Measurements from ENCODE around the gene PARD3B. TPM values are rescaled to one million over a fixed set of nuclear protein-coding genes. Genes with fewer than 3 reads are reported as not detected.

PARD3B gene
- total RNA-seq, 1 experiment from 2014 or later = 3.9 TPM

GRCh38 chr2:205274801-205275200 is 729.5 kb downstream of the PARD3B start:
- DNase-seq (no peak), ATAC-seq (no peak)
- no peak for TF ChIP-seq EZH2phosphoT487 (IDR thresholded peaks at IDR 0.05; ENCODE audit: borderline replicate concordance, low read length)
- TF ChIP-seq CTCF (conservative IDR thresholded peaks at IDR 0.05; ENCODE audit: low read depth, low read length) = no peak
- POLR2A ChIA-PET (ENCODE audit: unreplicated experiment) = no interaction called here
- Histone ChIP-seq H3K9me2 (replicated peaks; ENCODE audit: low read length) (no peaks in the 10 kb centered on the region), H3K4me3 (ENCODE audit: low read length) (no peak overlapping the region), H3K4me1 (ENCODE audit: insufficient read depth, low read length) (peaks cover 9% of the 10 kb centered on the region; the same call in 1 of the 2 replicates), H3F3A (ENCODE audit: low read length, unreplicated experiment) (no peaks in the 10 kb centered on the region), H3K27me3 (ENCODE audit: low read length) (no peaks in the 10 kb centered on the region), H3K9ac (ENCODE audit: low read length) (no peak overlapping the region), H3K36me3 (ENCODE audit: low read depth, low read length) (no peaks in the 10 kb centered on the region), H3K79me2 (ENCODE audit: low read length) (no peaks in the 10 kb centered on the region), H3K9me3 (ENCODE audit: low read length) (no peaks in the 10 kb centered on the region), H4K20me1 (ENCODE audit: low read length) (no peaks in the 10 kb centered on the region), H3K27ac (ENCODE audit: low read length) (no peak overlapping the region), H3K4me2 (ENCODE audit: low read length) (no peak overlapping the region), H2AFZ (ENCODE audit: low read length) (no peak overlapping the region)
- BruUV-seq (replicated peaks) = no TSS peak
- intact Hi-C loops (cut with micrococcal nuclease) = no loop called here
- CTCF ChIA-PET = no interaction called here

- Histone ChIP-seq H3K9me2 (replicated peaks; ENCODE audit: low read length) (no peaks in the 10 kb centered on the region), H3K27ac (ENCODE audit: low read length) (no peak overlapping the region), H3K9ac (ENCODE audit: low read length) (no peak overlapping the region), H3K4me3 (ENCODE audit: low read length) (no peak overlapping the region), H4K20me1 (ENCODE audit: low read length) (no peaks in the 10 kb centered on the region), H2AFZ (ENCODE audit: low read length) (no peak overlapping the region), H3K79me2 (ENCODE audit: low read length) (no peaks in the 10 kb centered on the region), H3K27me3 (ENCODE audit: low read length) (no peaks in the 10 kb centered on the region), H3F3A (ENCODE audit: low read length, unreplicated experiment) (no peaks in the 10 kb centered on the region), H3K9me3 (ENCODE audit: low read length) (no peaks in the 10 kb centered on the region), H3K4me2 (ENCODE audit: low read length) (no peak overlapping the region), H3K4me1 (ENCODE audit: insufficient read depth, low read length) (peaks cover 9% of the 10 kb centered on the region; the same call in 1 of the 2 replicates), H3K36me3 (ENCODE audit: low read depth, low read length) (no peaks in the 10 kb centered on the region)
- BruUV-seq (replicated peaks) = no TSS peak
- intact Hi-C loops (cut with micrococcal nuclease) = no loop called here
- ATAC-seq (no peak), DNase-seq (no peak)
- ChIA-PET CTCF (no interaction called here), POLR2A (ENCODE audit: unreplicated experiment) (no interaction called here)
- TF ChIP-seq EZH2 (IDR thresholded peaks at IDR 0.05; ENCODE audit: low read length, unreplicated experiment) (no peak), CTCF (conservative IDR thresholded peaks at IDR 0.05; ENCODE audit: low read depth, low read length) (no peak), EZH2phosphoT487 (IDR thresholded peaks at IDR 0.05; ENCODE audit: borderline replicate concordance, low read length) (no peak)
These were observed 731.0 kb downstream of the PARD3B start for GRCh38 chr2:205276116-205276777.

GRCh38 chr2:205280596-205281236 is 735.4 kb downstream of the PARD3B start:
- BruUV-seq (replicated peaks) = no TSS peak
- Histone ChIP-seq H3K4me1 (ENCODE audit: insufficient read depth, low read length) (no peaks in the 10 kb centered on the region), H3K9me2 (replicated peaks; ENCODE audit: low read length) (no peaks in the 10 kb centered on the region), H3K9ac (ENCODE audit: low read length) (no peak overlapping the region), H3K4me2 (ENCODE audit: low read length) (no peak overlapping the region), H3K36me3 (ENCODE audit: low read depth, low read length) (no peaks in the 10 kb centered on the region), H4K20me1 (ENCODE audit: low read length) (no peaks in the 10 kb centered on the region), H3K27ac (ENCODE audit: low read length) (no peak overlapping the region), H3K27me3 (ENCODE audit: low read length) (no peaks in the 10 kb centered on the region), H2AFZ (ENCODE audit: low read length) (no peak overlapping the region), H3K79me2 (ENCODE audit: low read length) (no peaks in the 10 kb centered on the region), H3F3A (ENCODE audit: low read length, unreplicated experiment) (no peaks in the 10 kb centered on the region), H3K9me3 (ENCODE audit: low read length) (no peaks in the 10 kb centered on the region), H3K4me3 (ENCODE audit: low read length) (no peak overlapping the region)
- DNase-seq = no peak
- no peak for ATAC-seq
- TF ChIP-seq CTCF (conservative IDR thresholded peaks at IDR 0.05; ENCODE audit: low read depth, low read length) (no peak), EZH2 (IDR thresholded peaks at IDR 0.05; ENCODE audit: low read length, unreplicated experiment) (no peak), EZH2phosphoT487 (IDR thresholded peaks at IDR 0.05; ENCODE audit: borderline replicate concordance, low read length) (no peak)
- POLR2A ChIA-PET (ENCODE audit: unreplicated experiment) = no interaction called here
- CTCF ChIA-PET = no interaction called here
- intact Hi-C loops (cut with micrococcal nuclease) = no loop called here

Measured in PC-3 (cell line).